ENCODE data around the gene KNDC1.

Gene KNDC1

DNA sequence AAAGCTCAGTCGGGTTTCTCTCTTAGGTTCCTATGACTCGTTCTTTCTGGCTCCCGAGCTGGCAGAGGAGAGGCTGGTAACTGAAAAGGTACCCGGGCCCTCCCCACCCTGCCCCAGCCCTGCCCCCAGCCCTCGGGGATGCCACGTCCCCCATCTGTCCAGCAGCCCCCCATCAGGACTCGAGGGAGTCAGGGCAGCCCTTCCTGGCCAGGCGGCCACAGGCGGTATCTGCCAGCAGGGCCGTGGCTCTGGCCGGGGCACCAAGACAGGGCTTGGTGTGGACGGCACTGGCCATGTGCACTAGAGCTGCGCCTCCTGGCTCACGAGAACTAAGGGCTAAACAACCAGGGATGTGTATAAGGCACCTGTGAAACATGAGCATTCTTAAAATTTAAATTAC, 29.7 kb downstream of the KNDC1 start:
- H3K4me3 ChIP-seq (replicated peaks in 1 of 2; ENCODE audit: low read depth in 2 of 2, low read length in 2 of 2) = no peak overlapping the region
- no peak for DNase-seq (ENCODE audit: low read depth in 2 of 2)
- TF ChIP-seq, protein P1, sequence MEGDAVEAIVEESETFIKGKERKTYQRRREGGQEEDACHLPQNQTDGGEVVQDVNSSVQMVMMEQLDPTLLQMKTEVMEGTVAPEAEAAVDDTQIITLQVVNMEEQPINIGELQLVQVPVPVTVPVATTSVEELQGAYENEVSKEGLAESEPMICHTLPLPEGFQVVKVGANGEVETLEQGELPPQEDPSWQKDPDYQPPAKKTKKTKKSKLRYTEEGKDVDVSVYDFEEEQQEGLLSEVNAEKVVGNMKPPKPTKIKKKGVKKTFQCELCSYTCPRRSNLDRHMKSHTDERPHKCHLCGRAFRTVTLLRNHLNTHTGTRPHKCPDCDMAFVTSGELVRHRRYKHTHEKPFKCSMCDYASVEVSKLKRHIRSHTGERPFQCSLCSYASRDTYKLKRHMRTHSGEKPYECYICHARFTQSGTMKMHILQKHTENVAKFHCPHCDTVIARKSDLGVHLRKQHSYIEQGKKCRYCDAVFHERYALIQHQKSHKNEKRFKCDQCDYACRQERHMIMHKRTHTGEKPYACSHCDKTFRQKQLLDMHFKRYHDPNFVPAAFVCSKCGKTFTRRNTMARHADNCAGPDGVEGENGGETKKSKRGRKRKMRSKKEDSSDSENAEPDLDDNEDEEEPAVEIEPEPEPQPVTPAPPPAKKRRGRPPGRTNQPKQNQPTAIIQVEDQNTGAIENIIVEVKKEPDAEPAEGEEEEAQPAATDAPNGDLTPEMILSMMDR (IDR thresholded peaks at IDR 0.05; ENCODE audit: low read depth, low read length) = no peak

DNA sequence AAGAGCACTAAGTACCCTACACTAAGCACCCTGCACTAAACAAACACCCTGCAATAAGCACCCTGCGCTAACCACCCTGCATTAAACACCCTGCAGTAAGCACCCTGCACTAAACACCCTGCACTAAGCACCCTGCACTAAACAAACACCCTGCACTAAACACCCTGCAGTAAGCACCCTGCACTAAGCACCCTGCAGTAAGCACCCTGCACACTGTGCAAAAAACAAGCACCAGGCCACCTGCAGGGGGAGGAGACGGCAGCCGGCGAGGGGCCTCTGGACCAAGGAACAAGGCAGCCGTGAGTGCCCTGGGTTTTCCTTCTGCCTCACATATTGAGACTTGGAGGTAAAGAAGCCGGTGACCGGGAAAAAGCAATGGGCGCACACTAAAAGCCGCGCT, 30.2 kb downstream of the KNDC1 start:
- no peak for DNase-seq (ENCODE audit: low read depth in 2 of 2)
- no peak overlapping the region for H3K4me3 ChIP-seq (replicated peaks in 1 of 2; ENCODE audit: low read depth in 2 of 2, low read length in 2 of 2)

DNA sequence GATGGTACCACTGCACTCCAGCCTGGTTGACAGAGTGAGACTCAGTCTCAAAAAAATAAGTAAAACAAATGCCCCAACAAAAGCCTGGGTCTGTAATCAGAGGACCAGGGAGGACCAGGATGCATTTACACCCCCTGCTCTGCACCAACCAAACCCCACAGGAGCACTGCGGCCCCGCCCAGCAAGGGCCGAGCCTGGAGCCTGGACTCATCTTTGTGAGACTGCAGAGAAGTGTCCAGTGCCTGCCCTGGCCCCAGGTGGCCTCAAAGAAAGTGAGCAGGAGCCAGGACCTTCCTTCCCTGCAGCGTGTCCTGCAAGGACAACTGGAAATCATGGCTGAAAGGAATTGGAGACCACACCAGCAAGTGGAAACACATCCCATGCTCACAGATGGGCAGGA, 31.6 kb downstream of the KNDC1 start:
- no peak overlapping the region for H3K4me3 ChIP-seq (replicated peaks in 1 of 2; ENCODE audit: low read depth in 2 of 2, low read length in 2 of 2)
- DNase-seq (ENCODE audit: low read depth in 2 of 2) = no peak
- TF ChIP-seq, protein P1 (IDR thresholded peaks at IDR 0.05; ENCODE audit: low read depth, low read length) = no peak

More for the DNA sequence above, 30.2 kb downstream of the KNDC1 start:
- TF ChIP-seq, protein P1 (IDR thresholded peaks at IDR 0.05; ENCODE audit: low read depth, low read length) = no peak

DNA sequence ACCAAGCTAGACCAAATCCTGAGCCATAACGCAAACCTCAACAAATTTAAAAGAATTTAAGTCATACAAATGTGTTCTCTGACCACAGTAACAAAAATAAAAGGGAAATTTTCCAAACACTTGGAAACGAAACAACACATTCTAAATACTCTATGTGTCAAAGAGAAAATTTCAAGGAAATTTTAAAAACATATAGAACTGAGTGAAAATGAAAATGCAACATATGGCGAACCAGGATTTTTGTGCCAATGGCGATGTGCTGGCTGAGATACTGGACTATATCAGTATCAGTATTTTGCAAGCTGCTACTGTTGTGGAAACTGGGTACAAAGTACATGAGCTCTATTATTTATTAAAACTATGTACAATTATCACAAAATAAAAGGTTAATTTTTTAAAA, 34.1 kb downstream of the KNDC1 start:
- TF ChIP-seq, protein P1 (IDR thresholded peaks at IDR 0.05; ENCODE audit: low read depth, low read length) = no peak
- no peak overlapping the region for H3K4me3 ChIP-seq (replicated peaks in 1 of 2; ENCODE audit: low read depth in 2 of 2, low read length in 2 of 2)
- no peak for DNase-seq (ENCODE audit: low read depth in 2 of 2)

DNA sequence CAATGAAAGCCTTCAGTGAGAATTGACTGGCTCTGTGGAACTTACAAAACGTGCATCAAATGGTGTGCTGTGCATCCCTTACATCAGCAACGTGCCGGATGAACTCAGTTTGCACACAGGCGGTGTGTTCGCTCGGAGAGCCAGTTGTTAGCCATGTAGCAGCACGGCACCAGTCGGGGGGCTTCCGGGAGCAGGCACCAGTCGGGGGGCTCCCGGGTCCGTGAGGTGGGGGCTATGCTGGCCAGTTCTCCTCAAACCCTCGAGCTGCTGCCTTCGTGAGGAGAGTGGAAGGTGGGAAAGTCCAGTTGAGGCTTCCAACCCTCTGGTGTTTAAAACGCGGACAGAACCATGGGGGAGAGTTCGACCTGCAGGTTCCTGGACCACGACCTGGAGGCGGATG, 35.1 kb downstream of the KNDC1 start:
- DNase-seq (ENCODE audit: low read depth in 2 of 2) = no peak
- TF ChIP-seq, protein P1 (IDR thresholded peaks at IDR 0.05; ENCODE audit: low read depth, low read length) = no peak

DNA sequence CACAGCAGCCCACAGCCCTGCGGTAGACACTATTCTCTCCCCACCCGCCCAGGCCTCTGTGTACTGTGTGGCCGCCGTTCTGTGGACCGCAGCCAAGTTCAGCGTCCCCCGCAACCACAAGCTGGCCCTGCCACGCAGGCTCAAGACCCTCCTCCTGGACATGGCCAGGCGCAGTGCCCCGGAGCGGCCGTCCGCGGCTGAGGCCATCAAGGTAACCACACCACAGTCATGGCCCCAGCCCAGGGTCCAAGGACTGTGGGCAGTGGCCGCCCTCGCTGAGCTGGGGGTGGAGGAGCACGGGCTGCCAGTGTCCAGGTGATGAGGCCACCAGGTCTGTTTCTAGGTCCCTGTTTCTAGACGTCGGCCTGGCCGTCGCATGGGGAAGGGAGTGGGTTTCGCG, 35.6 kb downstream of the KNDC1 start:
- TF ChIP-seq, protein P1 (IDR thresholded peaks at IDR 0.05; ENCODE audit: low read depth, low read length) = no peak

More for the DNA sequence above, 35.1 kb downstream of the KNDC1 start:
- H3K4me3 ChIP-seq (replicated peaks in 1 of 2; ENCODE audit: low read depth in 2 of 2, low read length in 2 of 2) = no peak overlapping the region

DNA sequence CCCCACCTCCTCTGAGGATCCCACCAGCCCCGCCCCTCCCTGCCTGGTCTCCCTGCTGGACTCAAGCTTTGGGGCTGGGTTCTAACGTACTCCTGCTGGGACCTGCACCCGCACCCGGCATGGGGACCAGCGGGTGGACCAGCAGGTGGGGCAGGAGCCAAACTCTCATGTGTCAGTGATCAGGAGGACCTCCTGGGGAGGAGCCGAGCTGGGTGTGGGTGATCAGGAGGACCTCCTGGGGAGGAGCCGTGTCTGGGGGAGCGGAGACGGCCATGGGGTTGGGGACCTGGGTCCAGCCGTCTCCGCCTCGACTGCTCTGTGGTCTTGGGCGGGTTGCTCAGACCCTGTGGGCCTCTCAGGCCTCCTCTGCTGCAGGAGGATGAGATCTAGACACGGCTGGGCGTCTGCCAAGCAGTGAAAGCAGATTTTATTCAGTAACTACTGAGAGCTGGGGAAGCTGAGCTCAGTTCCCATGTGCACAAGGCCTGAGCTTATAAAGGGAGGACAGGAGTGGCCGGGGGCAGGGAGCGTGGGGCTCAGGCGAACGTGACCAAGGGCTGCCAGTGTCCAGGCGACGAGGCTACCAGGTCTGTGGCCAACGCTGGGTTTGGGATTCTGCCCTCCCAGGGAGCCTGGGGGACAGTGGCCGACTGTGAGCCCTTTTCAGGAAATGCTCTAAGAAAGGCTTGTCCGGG, 36.3 kb downstream of the KNDC1 start:
- no peak overlapping the region for H3K4me3 ChIP-seq (replicated peaks in 1 of 2; ENCODE audit: low read depth in 2 of 2, low read length in 2 of 2)
- DNase-seq (ENCODE audit: low read depth in 2 of 2) = peak in 1 of 2 donors; percentile 7
- TF ChIP-seq, protein P1 (IDR thresholded peaks at IDR 0.05; ENCODE audit: low read depth, low read length) = no peak

More for the DNA sequence above, 35.6 kb downstream of the KNDC1 start:
- no peak for DNase-seq (ENCODE audit: low read depth in 2 of 2)
- no peak overlapping the region for H3K4me3 ChIP-seq (replicated peaks in 1 of 2; ENCODE audit: low read depth in 2 of 2, low read length in 2 of 2)
